Mesothelial cell of epicardium (in vitro differentiated cells): ENCODE data around the gene AFAP1L2. TPM values are rescaled to one million over a fixed set of nuclear protein-coding genes. Genes with fewer than 3 reads are reported as not detected.

Source experiments
- DNase-seq, 2 experiments: peaks; one replicate each; pipeline ENCODE4 v3.0.0; 2021; ENCODE audit warnings: low spot score in 2 of 2; ENCODE audit not compliant: unreplicated experiment in 2 of 2
- H3K27ac Mint-ChIP-seq: 2 replicates; pipeline ENCODE4 v1.8.0; 2021; ENCODE audit warnings: mixed read lengths
- H3K27me3 Mint-ChIP-seq: 2 replicates; pipeline ENCODE4 v1.8.0; 2021; ENCODE audit warnings: low read depth, mixed read lengths
- H3K36me3 Mint-ChIP-seq: 2 replicates; pipeline ENCODE4 v1.8.0; 2021; ENCODE audit warnings: mixed read lengths
- H3K4me1 Mint-ChIP-seq: 2 replicates; pipeline ENCODE4 v1.8.0; 2021; ENCODE audit warnings: mixed read lengths
- H3K4me3 Mint-ChIP-seq: 2 replicates; pipeline ENCODE4 v1.8.0; 2021; ENCODE audit warnings: mild to moderate bottlenecking, moderate library complexity, mixed read lengths
- H3K9me3 Mint-ChIP-seq: 2 replicates; pipeline ENCODE4 v1.8.0; 2021; ENCODE audit warnings: mixed read lengths
- CTCF ChIP-seq: fragments of 200-600 bp; sonication (generic); IDR thresholded peaks from one replicate; pipeline ENCODE4 v1.5.0; 2021; ENCODE audit warnings: antibody characterized with exemption; ENCODE audit not compliant: unreplicated experiment
- total RNA-seq: library from RNA; stranded (reverse); gene quantifications from 3 replicates; pipeline ENCODE4 v1.2.1, GENCODE V29; 2021

The AFAP1L2 gene
- total RNA-seq, 1 donor from 2014 or later, result 5.7 TPM

- no peaks in the 10 kb centered on the region for H3K27me3 Mint-ChIP-seq
- DNase-seq, result no peak
- H3K4me3 Mint-ChIP-seq, result no peak overlapping the region
- no peaks in the 10 kb centered on the region for H3K36me3 Mint-ChIP-seq
- TF ChIP-seq CTCF, result no peak
- H3K27ac Mint-ChIP-seq, result no peak overlapping the region
- H3K4me1 Mint-ChIP-seq, result peaks cover 9% of the 10 kb centered on the region
- no peaks in the 10 kb centered on the region for H3K9me3 Mint-ChIP-seq
Observed at GRCh38 chr10:114279289-114279688, 125.0 kb downstream of the AFAP1L2 start.

- no peaks in the 10 kb centered on the region for H3K36me3 Mint-ChIP-seq
- H3K4me3 Mint-ChIP-seq, result no peak overlapping the region
- H3K27me3 Mint-ChIP-seq, result no peaks in the 10 kb centered on the region
- no peak for TF ChIP-seq CTCF
- no peaks in the 10 kb centered on the region for H3K9me3 Mint-ChIP-seq
- no peak for DNase-seq
- H3K4me1 Mint-ChIP-seq, result peaks cover 9% of the 10 kb centered on the region
- H3K27ac Mint-ChIP-seq, result no peak overlapping the region
Observed at GRCh38 chr10:114278884-114279191, 125.5 kb downstream of the AFAP1L2 start.

- Mint-ChIP-seq H3K4me1 (peaks cover 9% of the 10 kb centered on the region), H3K27me3 (no peaks in the 10 kb centered on the region), H3K27ac (no peak overlapping the region), H3K36me3 (no peaks in the 10 kb centered on the region), H3K9me3 (no peaks in the 10 kb centered on the region), H3K4me3 (no peak overlapping the region)
- DNase-seq, result no peak
- no peak for TF ChIP-seq CTCF
Observed at GRCh38 chr10:114278140-114278883, 126.0 kb downstream of the AFAP1L2 start.

GRCh38 chr10:114276671-114277070 lies 127.6 kb downstream of the AFAP1L2 start:
- Mint-ChIP-seq H3K27ac (no peak overlapping the region), H3K9me3 (no peaks in the 10 kb centered on the region), H3K4me1 (peaks cover 11% of the 10 kb centered on the region), H3K36me3 (no peaks in the 10 kb centered on the region), H3K27me3 (no peaks in the 10 kb centered on the region), H3K4me3 (no peak overlapping the region)
- no peak for DNase-seq
- TF ChIP-seq CTCF, result no peak

- TF ChIP-seq CTCF, result no peak
- Mint-ChIP-seq H3K4me3 (no peak overlapping the region), H3K4me1 (peaks cover 17% of the 10 kb centered on the region)
Observed at GRCh38 chr10:114276066-114276465, 128.2 kb downstream of the AFAP1L2 start.

More at GRCh38 chr10:114276066-114276465, 128.2 kb downstream of the AFAP1L2 start:
- Mint-ChIP-seq H3K36me3 (no peaks in the 10 kb centered on the region), H3K27ac (no peak overlapping the region), H3K9me3 (no peaks in the 10 kb centered on the region), H3K27me3 (no peaks in the 10 kb centered on the region)
- no peak for DNase-seq
